GM18873 (cell line): ENCODE results near the gene GSC2.
"Not testable (repeated sequence)": the region's sequence is repeated elsewhere in the genome, so short reads cannot be mapped to it uniquely, and the experiment has no call there.

Source experiments
- ATAC-seq: cut with Tn5 transposase; IDR thresholded peaks from one replicate; pipeline ENCODE4 v1.9.1; 2021; ENCODE audit warnings: mild to moderate bottlenecking, moderate library complexity, moderate number of reproducible peaks; ENCODE audit not compliant: unreplicated experiment, low FRiP score

GSC2 gene

DNA sequence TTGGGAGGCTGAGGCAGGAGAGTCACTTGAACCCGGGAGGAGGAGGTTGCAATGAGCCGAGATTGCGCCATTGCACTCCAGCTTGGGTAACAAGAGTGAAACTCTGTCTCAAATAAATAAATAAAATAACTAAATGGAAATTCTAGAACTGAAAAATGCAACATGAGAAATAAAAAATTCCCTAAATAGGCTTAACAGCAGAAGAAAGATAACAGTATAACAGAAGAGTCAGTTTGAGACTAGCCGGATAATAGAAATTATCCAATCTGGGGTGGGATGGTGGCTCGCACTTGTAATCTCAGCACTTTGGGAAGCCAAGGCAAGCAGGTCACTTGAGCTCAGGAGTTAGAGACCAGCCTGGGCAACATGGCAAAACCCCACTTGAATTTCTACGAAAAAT, 14.3 kb upstream of the GSC2 start:
- ATAC-seq, result no peak

DNA sequence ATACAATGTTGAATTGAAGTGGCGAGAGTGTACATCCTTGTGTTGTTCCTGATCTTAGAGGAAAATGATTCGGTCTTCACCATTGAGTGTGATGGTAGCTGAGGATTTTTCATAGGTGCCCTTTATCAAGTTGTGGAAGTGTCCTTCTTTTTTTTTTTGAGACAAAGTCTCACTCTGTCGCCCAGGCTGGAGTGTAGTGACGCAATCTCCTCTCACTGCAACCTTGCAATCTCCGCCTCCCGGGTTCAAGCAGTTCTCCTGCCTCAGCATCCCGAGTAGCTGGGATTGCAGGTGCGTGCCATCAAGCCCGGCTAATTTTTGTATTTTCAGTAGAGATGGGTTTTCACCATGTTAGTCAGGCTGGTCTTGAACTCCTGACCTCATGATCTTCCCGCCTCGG, 8.6 kb upstream of the GSC2 start:
- not testable (repeated sequence) for ATAC-seq

DNA sequence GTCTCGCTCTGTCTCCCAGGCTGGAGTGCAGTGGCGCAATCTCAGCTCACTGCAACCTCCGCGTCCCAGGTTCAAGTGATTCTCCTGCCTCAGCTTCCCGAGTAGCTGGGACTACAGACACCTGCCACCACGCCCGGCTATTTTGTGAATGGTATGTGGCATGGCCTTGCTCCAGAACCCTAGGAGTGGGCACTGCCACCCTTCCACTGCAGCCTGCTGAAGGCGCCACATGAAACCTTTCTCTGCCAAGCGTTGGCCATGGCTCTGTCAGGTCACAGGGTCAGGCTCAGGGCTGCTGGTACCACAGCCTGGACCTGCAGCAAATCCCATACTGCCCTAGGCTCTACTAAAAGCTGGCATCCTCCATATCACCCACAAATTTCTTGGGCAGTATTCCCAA, 6.0 kb upstream of the GSC2 start:
- not testable (repeated sequence) for ATAC-seq

DNA sequence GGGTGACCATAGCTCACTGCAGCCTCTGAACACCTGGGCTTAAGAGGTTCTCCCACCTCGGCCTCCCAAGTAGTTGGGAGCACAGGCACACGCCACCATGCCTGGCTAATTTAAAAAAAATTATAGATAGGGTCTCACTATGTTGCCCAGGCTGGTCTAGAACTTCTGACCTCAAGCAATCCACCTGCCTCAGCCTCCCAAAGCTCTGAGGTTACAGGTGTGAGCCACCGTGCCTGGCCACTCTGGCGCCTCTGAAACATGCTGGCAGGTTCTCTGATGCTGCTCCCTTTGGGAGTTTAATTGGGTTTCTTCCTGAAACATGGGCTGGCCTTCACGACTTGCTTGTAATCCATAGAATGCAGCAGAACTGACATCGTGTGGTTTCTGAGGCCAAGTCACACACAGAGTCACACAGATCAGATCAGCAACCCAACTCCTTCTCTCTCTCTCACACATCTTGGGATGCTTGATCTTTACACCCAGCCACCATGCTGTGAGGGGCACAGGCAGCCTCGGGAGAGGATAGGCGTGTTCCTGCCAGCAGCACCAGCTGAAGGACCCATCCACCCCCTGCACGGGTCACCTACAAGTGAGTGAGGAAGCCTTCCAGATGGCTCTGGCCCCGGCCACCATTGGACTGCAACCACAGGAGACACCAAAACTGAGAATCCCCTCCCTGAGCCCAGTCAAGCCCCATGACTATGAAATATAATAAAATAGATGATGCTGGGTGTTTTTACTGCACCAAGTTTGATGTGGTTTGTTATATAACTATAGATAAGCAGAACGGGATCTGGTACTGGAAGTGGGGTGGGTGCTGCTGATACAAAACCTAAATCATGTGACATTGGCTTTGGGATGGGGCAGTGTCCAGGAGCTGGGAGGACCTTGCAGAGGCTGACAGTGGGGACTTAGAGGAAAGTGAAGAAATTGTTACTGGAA, 3.1 kb upstream of the GSC2 start:
- no peak for ATAC-seq

DNA sequence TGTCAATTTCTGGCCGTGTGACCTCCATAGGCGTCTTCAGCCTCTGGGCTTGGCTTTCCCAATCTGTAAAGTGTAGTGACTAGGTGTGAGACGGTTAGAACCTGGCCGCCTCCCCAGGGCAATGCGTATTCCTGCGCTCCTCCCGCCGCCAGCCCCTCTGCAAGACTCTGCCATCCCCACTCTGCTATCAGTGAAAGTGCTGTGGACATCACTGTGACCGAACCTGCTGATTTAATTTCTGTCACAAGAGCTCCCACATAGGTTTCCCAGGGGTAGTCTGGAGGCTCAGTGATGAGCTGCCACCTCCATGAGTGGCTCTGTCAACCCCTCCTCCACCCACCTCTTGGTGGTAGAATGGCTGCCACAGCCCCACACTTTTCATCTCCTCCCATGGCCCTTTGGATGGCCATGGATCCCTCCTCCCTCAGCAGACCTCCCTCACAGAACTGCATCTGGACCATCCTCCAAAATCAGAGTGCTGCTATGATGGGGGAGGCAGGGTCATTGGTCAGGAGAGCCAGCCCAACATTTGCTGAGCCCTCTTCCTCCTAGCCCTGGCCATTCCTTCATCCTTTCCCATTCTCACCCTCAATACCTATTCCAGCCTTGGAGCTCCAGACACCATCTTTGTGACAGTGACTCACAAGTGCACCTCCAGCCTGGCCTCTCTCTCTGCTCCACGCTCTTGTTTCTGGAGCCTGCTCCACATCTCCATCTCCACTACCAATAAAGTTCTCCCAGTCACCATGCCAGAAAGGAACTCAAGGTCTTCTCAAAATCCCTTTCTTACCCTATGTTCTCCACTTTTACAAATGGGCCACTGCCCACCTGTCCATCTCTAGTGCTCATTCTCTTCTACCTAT, 1.5 kb upstream of the GSC2 start:
- ATAC-seq, result no peak

DNA sequence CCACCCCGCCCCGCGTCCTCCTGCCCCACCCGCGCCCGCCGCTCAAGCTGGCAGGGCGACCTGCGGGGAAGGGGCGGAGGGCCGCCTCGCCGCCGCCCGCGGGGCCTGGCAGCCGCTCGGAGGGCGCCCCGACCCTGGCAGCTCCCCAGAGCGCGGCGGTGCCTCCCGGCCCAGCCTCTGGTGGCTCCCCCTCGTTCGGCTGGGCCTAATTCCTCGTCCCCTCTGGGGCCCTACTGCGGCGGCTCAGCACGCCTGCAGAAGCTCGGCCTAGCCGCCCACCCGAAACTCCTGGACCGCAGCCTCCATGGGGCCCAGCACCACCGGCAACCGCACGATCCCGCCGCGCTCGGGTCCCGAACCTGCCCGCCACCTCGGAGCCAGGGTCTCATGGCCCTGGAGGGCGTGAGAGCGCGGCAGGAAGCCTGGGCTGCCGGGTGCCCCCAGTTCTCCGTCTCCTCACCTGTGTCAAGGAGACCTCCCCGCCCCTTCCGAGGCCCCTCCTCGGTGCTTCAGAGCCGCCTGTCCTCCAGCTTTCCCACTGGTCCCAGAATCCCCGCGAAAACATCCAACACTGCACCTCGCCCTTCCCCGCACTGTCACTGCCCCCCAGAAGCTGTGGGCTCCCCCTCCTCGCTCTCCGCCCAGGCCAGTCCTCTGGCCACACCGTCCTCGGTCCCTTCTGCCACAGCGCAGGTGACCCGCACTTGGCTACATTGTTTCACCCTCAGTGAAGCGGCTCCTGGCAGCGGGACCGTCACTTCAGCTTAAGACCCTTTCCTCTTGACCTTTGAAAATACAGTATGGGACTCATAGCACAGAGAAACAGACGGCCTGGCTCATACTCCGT, 613 bp upstream of the GSC2 start:
- ATAC-seq, result no peak

DNA sequence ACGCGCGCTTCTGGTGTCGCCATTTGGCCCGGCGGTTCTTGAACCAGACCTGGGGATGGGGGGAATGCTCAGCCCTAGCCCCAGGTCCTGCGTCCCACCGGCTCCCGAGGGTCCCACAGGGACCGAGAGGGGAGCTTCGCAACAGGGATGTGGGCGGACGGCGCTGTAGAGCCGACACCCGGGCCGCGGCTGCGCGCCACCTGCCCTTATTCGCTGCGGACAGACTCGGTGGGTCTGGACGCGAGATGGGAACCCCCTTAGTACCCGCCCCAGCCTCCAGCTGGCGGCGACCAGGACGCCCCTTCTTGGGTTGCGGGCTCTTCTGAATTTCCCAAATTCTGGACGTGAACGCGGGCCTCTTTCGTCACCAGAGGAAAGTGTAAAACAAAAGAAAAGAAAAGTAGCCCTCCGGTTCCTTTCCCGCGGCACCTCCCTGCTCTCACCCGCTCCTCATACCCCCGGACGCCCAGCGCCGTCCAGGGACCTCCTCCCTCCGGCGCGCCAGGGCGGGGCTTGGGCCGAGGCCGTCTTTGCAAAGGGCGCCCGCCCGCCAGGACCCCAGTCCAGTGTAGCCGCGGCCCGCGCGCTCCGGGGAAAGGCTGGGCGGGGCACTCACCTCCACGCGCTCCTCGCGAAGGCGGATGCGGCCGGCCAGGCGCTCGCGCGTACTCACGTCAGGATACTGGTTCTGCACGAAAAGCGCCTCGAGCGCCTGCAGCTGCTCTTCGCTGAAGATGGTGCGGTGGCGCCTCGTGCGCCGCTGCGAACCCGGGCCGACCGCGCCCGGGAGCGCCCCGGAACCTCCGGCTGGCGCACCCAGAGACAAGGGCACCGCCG, 827 bp downstream of the GSC2 start:
- no peak for ATAC-seq

DNA sequence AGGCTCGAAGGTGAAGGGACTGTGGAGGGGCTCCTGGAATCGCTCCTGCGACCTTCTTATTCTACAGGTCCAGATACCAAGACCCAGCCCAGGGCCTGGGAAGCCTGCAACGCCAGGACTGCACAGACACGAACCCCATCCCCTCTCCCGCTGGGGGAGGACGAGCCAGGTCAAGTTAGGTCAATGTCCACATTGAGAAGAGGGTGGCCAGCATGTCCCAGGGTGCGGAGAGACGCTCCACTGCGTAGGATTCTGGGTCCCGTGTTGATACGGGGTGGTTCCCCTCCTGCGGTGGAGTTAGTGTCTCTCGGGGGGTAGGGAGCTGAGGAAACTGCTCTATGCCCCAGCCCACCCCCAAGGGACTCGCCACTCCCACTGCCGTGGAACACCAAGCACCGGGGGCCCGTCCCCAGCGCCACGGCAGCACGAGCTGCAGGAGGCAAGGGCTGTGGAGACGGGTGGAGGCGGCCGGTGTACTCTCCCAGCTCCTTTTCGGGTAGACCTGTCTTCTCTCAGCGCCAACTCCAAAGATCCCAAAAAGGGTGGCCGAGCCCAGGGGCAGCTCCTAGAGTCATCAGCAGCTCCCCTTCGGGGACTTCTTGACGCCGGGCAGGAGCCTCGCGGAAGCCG, 1.6 kb downstream of the GSC2 start:
- ATAC-seq, result no peak

DNA sequence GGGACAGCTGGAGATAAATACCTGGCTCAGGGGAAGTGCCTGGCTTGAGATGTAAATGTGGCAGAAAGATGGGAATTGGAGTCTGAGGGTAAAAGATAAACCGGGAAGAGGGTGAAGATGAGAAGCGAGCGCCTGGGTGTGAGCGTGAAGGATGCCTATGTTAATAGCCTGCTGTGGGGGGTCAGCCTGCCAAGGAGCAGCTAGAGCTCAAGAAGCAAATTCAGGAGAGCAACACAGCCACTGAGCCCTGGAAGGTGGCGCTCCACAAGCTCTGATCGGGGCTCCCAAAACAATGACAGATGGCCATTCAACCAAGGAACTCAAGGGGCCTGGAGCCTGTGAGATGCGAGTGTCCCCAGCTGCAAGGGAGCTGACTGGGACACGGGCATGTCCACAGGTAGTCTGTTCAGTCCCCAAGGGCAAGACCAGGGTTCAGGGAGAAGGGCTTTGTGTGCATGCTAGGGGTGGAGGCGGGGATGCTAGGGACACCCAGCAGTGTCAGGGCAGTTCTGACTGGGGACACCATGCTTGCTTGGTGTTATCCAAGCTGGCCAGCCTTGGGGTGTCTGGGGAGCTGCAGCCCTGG, 2.8 kb downstream of the GSC2 start:
- ATAC-seq, result no peak

DNA sequence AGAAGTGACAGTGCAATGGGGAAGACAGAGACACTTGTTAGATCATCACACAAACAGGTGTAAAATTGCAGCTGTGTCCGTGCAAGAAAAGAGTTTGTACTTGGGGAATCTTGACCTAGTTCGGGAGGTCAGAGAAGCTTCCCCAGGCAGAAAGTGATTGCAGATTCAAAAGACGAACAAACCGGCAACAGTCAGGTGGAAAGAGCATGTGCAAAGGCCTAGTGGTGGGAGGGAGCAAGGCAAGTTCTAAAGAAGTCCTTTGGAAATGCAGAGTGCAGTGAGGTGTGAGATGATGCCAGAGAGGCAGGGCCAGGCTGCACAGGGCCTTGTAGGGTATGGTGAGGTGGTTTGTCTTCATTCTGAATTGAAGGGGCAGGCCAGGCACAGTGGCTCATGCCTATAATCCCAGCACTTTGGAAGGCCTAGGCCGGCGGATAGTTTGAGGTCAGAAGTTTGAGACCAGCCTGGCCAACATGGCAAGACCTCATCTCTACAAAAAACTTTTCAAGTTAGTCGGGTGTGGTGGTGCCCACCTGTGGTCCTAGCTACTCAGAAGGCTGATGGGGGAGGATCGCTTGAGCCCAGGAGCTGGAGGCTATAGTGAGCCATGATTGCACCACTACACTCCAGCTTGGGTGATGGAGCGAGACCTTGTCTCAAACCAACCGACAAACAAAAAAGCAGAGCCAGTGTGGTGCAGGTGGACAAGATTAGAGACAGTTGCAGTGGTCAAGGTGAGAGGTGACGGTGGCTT, 3.7 kb downstream of the GSC2 start:
- no peak for ATAC-seq

DNA sequence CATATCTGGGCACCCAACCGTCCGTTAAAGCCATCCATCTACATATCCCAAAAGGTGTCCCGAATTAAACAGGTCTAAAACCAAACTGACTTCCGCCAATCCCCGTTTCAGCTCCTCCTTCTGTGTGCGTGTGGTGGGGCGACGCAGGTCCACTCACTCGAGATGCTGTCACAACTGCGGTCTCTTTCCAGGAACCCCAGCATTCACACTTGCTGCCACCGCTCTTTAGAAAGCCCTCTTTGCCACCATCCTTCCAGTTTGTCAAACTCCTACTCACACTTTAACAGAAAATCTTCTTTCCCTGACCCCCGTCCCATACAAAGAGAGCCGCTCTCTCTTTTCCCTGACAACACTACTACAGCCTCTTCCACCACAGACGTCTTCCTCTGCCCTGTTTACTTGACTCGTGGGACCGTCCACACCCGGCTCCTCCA, 6.1 kb downstream of the GSC2 start:
- no peak for ATAC-seq

DNA sequence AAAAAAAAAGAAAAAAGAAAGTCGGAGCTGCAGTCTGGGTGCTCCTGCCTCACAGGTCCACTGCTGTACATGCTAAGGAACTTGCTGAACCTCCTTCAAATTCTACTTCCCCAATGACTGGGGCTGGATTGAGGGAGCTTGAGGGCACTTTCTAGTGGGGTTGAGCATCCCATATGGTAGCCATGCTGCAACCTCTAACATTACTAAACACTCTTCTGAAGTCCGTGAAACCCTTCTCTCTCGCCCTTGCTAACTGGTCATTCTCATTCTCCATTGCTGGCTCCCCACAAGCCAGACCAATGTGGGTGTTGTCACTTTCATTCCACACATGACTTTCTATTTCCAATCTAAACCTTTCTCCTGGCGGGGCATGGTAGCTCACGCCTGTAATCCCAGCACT, 6.9 kb downstream of the GSC2 start:
- no peak for ATAC-seq

DNA sequence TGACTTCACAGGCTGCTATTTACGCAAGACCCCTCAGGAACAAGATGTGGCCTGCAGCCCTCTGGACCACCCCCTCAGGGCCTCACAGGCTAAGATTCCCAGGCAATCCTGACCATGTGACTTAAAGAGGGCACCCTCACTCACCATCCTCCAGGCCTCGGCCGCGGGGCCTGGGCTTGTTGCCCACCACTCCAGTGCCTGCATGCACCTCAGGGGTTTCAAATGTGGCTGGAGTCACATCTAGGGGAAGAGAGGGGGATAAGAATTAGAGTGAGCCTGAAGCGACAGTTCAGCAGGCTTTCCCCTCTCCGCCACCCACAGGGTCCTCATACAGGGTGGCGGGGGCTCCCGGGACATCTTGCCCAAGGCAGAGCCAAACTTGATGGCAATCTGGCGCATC, 7.7 kb downstream of the GSC2 start:
- no peak for ATAC-seq

DNA sequence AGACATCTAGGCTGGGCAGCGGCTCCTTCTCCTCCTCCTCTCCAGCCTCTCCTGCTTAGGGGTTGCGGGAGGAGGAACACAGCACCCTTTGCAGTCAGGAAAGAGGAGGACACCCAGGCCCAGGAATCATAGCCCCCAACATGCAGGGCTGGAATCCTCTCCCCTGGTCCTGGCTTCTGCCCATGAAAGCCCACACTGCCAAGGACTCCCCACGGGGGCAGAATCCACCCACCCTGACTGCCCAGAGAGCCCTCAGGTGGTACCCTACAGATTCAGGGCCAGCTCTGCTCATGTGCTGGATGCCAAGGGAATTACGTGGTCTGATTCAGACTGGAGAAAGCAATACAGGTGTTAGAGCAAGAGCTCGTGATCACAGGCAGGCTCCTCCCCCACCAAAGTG, 10.1 kb downstream of the GSC2 start:
- no peak for ATAC-seq

DNA sequence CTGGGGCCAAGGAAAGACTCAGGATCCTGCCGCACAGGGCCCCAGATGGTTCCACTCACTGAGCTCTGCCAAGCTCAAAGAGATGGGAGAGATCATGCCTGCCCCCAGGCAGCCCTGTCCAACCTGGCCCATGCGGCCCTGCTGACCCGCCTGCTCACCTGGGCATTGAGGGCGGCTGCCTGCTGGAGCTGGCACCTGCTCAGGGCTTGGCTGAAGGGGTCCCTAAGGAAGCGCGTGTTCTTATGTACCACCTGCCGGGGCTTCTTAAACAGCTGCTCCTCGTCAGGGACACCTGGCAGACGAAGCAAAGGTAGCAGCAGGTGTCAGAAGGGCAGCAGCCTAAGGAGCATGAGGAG, 11.1 kb downstream of the GSC2 start:
- no peak for ATAC-seq

DNA sequence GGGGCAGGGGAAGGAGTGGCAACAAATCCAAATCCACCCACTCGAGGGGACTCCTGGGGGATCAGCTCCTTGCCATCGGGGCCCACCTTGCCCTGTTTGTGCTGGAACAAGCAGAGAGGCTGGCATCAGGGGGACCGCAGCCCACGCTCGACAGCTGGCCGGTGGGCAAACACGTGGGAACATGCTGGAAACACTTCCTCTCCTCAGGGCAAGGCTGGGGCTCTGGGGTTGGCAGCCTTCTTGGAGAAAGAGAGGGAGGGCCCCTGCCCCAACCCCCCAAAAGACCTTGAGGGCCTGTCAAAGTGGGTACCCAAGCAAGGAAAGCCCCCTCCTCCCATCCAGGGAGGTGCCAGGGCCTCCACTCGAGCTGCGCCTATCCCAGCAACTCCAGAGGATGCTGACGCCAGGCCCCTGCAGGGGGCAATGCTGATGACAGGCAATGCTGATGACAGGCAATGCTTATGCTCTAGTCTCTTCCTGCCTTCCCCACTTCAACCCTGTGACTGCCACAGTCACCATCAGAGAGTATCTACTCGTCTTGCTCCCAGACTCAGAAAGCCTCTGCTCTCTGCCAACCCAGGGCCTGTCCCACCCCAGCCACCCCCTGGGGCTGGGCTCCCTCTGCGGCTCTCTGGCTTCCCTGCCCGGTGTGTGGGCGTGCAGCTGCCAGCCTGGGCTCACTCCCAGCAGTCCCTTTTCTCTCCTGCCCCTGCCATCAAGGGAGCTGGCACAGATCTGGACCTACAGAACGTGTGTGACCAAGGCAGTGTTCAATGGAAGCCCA, 11.7 kb downstream of the GSC2 start:
- ATAC-seq, result no peak

DNA sequence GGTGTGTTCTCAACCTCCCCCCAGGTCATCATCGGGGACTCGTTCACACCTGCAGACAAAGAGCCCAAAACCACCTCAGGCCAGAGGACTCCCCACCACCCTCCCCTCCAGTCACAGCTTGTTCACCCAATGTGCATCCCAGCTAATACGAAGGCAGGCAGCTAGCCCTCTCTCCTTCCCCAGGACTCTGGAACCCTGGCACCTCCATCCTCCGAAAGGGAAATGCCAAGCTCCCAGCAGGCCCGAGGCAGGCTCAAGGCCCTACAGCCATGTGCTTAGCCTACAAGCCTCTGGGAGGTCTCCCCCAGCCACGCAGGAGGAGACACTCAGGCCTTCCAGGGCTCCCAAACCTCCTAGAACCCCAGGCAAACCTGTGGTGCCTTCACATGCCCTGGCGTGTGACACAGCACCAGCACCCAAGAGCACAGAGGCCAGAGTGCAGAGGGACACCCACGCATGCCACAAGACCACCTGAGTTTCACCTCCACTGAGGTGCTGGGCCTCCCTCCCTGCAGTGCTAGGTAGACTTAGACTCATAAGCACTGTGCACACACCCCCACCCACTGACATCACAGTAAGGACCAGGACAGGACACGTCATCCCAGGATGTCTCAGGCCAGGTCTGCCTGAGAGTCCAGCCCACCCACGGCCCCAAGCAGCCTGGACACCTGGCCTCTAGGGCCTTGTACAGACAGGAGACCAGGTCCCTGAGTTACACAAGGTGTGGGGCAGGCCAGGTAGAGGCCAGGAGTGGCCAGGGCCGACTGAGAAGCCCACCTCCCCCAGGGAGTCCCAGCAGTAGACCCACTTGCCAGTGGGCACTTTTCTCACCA, 12.5 kb downstream of the GSC2 start:
- no peak for ATAC-seq
